C4-2B (cell line): ENCODE data around the gene METTL15.

Experiments
- H3K27ac ChIP-seq: fragments of 450-650 bp; 2 replicates; pipeline ENCODE4 v1.5.1; 2017
- CTCF ChIP-seq: fragments of 450-650 bp; conservative IDR thresholded peaks from 2 replicates; pipeline ENCODE4 v1.5.1; 2017; ENCODE audit warnings: mild to moderate bottlenecking
- ZFX ChIP-seq: fragments of 450-650 bp; IDR thresholded peaks from 2 replicates; pipeline ENCODE4 v1.6.1; 2017

Gene METTL15

GRCh38 chr11:28223994-28224393 lies 115.8 kb downstream of the METTL15 start:
- H3K27ac ChIP-seq = no peak overlapping the region
- TF ChIP-seq CTCF (no peak), ZFX (no peak)

GRCh38 chr11:28227460-28227859 lies 119.3 kb downstream of the METTL15 start:
- H3K27ac ChIP-seq = no peak overlapping the region
- TF ChIP-seq CTCF (no peak), ZFX (no peak)

GRCh38 chr11:28228196-28228895 lies 120.2 kb downstream of the METTL15 start:
- TF ChIP-seq ZFX = no peak
- TF ChIP-seq CTCF = no peak
- H3K27ac ChIP-seq = no peak overlapping the region

DNA sequence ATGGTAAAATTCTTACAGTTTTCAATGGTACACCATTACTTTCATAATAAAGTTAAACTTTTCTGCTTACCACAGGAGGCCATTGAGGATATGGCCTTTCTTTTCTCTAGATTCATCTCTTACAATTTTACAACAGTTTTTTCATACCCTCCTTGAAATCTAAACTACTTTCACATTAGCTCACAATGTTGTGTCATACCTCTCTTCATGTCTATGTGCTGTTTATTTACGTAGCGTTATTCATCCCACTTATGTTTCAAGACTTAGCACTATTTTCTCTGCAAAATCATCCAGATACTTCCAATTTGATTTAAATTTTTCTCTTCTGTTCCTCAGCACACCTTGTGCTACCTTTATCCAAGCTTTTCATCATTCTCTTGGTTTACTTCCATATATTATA lies 123.3 kb downstream of the METTL15 start:
- TF ChIP-seq CTCF = no peak
- TF ChIP-seq ZFX = no peak
- H3K27ac ChIP-seq = no peak overlapping the region

GRCh38 chr11:28232649-28233048 lies 124.5 kb downstream of the METTL15 start:
- no peak overlapping the region for H3K27ac ChIP-seq
- TF ChIP-seq CTCF (no peak), ZFX (no peak)

DNA sequence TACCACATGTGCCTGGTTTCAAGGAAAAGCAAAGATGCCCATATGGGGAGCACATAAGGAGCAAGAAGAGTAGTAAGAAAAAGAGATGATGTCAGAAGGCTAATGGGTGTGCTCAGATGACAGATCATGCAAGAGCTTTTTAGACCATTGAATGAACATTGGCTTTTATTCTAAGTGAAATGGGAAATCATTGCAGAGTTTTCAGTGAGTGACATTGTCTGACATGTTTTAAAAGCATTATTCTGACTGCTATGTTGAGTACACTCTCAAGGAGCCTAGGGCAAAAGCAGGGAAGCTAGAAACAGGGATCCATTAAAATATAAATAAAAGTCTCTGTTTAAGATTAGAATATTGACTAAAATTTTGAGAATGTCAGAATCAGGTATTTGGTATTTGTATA lies 133.6 kb downstream of the METTL15 start:
- H3K27ac ChIP-seq = no peak overlapping the region
- TF ChIP-seq CTCF (no peak), ZFX (no peak)

- no peak for TF ChIP-seq ZFX
- no peak for TF ChIP-seq CTCF
- no peak overlapping the region for H3K27ac ChIP-seq
Measured at GRCh38 chr11:28242596-28242995, 134.4 kb downstream of the METTL15 start.
